NCI-H2081 (cell line): ENCODE results near the gene PCDH7.

ENCODE experiments used
- DNase-seq, 2 experiments: peaks; one replicate each; lab custom pipeline; 2025; lab: John Stamatoyannopoulos, UW

Gene PCDH7

GRCh38 chr4:30725562-30725961 is 5.4 kb downstream of the PCDH7 start:
- DNase-seq = no peak

GRCh38 chr4:30726090-30726675 is 6.0 kb downstream of the PCDH7 start:
- DNase-seq = no peak

- DNase-seq = no peak
Observed at GRCh38 chr4:30727409-30727808, 7.2 kb downstream of the PCDH7 start.

GRCh38 chr4:30728311-30728710 is 8.1 kb downstream of the PCDH7 start:
- DNase-seq = no peak

GRCh38 chr4:30743897-30744296 is 23.7 kb downstream of the PCDH7 start:
- no peak for DNase-seq

- DNase-seq = no peak
Observed at GRCh38 chr4:30744386-30744785, 24.2 kb downstream of the PCDH7 start.

GRCh38 chr4:30744957-30745640 is 24.9 kb downstream of the PCDH7 start:
- no peak for DNase-seq

- DNase-seq = no peak
Observed at GRCh38 chr4:30746735-30747134, 26.6 kb downstream of the PCDH7 start.

GRCh38 chr4:30753316-30753715 is 33.1 kb downstream of the PCDH7 start:
- no peak for DNase-seq

- no peak for DNase-seq
Observed at GRCh38 chr4:30754021-30754420, 33.9 kb downstream of the PCDH7 start.

GRCh38 chr4:30755346-30755745 is 35.2 kb downstream of the PCDH7 start:
- DNase-seq = no peak

- no peak for DNase-seq
Observed at GRCh38 chr4:30756553-30756952, 36.4 kb downstream of the PCDH7 start.

- no peak for DNase-seq
Observed at GRCh38 chr4:30757357-30757756, 37.2 kb downstream of the PCDH7 start.

GRCh38 chr4:30760551-30760950 is 40.4 kb downstream of the PCDH7 start:
- DNase-seq = no peak

GRCh38 chr4:30763321-30763727 is 43.2 kb downstream of the PCDH7 start:
- no peak for DNase-seq

GRCh38 chr4:30765022-30765421 is 44.9 kb downstream of the PCDH7 start:
- no peak for DNase-seq

- no peak for DNase-seq
Observed at GRCh38 chr4:30767147-30767845, 47.1 kb downstream of the PCDH7 start.

- no peak for DNase-seq
Observed at GRCh38 chr4:30768277-30768676, 48.1 kb downstream of the PCDH7 start.

GRCh38 chr4:30769093-30769492 is 48.9 kb downstream of the PCDH7 start:
- no peak for DNase-seq

- no peak for DNase-seq
Observed at GRCh38 chr4:30770049-30770549, 49.9 kb downstream of the PCDH7 start.

- DNase-seq = no peak
Observed at GRCh38 chr4:30770812-30771211, 50.6 kb downstream of the PCDH7 start.

GRCh38 chr4:30776451-30776850 is 56.3 kb downstream of the PCDH7 start:
- no peak for DNase-seq

GRCh38 chr4:30776921-30777415 is 56.8 kb downstream of the PCDH7 start:
- DNase-seq = no peak
